ENCODE results near the gene CARMIL3. TPM values are rescaled to one million over a fixed set of nuclear protein-coding genes. Genes with fewer than 3 reads are reported as not detected.
"Not testable (repeated sequence)": the region's sequence is repeated elsewhere in the genome, so short reads cannot be mapped to it uniquely, and the experiment has no call there.

Gene CARMIL3
- polyA plus RNA-seq, 3 donors, result 0.10 to 0.56 (median 0.52) TPM

GRCh38 chr14:24036963-24037657 is 14.7 kb upstream of the CARMIL3 start:
- 34 to 49% (median 40%) methylated on average over 10 of the region's 10 CpGs for WGBS, 3 donors
- not testable (repeated sequence) for H3K27ac ChIP-seq (ENCODE audit: low read depth, low read length)

DNA sequence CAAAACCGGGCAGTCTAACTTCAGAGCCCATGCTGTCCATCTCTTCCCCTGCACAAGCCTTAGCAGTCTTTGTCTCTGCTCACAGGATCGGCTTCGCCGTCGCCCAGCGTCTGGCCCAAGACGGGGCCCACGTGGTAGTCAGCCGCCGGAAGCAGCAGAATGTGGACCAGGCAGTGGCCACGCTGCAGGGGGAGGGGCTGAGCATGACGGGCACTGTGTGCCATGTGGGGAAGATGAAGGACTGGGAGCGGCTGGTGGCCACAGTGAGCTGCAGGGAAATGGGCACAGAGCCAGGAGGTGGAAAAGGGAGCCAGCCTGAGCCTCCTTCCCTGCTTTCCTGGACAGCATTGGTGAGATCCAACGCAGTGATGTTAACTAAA is 14.2 kb upstream of the CARMIL3 start:
- no peak overlapping the region for H3K27ac ChIP-seq (ENCODE audit: low read depth, low read length)
- 69 to 83% (median 82%) methylated on average over 14 of the region's 14 CpGs for WGBS, 3 donors

DNA sequence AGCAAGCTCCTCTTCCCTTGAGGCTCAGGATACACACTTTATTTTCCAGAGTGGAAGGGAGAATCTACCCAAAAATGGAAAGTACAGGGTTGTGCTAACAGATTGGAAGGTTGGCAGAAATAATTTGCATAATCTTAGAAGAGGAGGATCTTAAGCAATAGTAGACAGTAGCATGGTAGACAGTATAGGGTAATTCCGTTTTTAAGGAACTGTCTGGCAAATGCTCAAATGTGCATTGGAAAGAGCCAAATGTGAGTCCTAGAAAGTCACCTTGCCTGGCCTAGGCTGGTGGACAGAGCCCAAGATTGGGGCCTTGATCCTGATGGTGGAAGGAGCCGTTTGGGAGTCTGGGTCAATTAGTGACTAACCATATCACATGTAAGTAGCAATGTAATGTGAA is 13.1 kb upstream of the CARMIL3 start:
- H3K27ac ChIP-seq (ENCODE audit: low read depth, low read length), result no peak overlapping the region
- WGBS, 3 donors, result 68 to 81% (median 77%) methylated on average over 2 of the region's 2 CpGs

DNA sequence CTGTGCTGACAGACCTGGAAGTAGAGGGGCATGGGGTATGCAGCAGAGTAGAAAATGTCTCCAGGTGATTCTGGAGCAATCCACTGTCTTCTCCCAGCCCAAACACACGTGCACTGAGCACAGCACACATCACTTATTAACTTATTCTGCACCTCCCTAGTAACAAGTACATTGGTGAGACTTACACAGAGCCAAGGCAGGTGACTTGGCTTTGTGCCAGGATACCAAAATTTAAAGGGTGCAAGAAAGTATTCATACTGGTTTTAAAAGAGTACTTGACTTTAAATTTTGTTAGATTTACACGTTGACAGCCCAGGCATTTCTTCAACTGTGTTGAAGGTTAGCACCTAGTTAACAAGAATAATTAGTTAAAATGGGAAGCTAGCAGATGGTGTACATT is 11.1 kb upstream of the CARMIL3 start:
- WGBS, 3 donors, result 40 to 61% (median 56%) methylated on average over 2 of the region's 2 CpGs
- no peak overlapping the region for H3K27ac ChIP-seq (ENCODE audit: low read depth, low read length)

DNA sequence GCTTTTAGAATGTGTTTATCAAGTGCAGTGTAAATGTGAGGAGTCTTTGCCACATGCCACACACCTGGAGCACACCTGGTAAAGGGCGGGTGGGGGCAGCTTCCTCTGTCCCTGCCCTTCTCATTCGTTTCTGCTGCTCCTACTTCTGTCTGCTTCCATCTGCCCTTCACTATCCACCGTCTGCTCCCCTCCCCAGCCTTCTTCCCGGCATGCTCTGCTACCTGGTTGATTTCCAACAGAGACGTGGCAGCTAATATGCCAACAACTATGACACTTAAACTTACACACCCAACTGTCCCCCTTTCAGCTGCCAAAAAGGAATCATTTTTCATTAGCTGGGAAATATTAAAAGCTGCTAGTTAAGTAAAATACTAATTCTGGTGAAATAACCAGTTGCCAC is 9.1 kb upstream of the CARMIL3 start:
- WGBS, 3 donors, result 25 to 51% (median 38%) methylated on average over 5 of the region's 5 CpGs
- no peak overlapping the region for H3K27ac ChIP-seq (ENCODE audit: low read depth, low read length)

DNA sequence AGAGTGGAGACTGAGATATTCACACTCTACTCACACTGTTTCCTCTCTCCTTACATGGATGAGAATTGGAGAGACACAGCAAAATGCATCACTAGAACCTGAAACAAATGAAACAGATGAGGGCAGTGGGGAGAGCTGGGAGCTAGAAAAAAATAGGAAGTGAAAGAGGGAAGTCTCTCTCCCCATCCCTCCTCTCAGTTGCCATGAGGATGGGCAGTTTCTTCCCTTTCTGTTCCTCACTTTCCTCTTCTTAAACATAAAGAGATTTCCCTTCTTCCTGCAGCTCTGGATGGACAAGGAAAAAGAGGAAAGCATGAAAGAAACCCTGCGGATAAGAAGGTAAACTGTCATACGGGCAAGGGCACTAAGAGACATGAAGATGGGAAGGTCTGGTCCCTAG is 2.8 kb upstream of the CARMIL3 start:
- 53 to 88% (median 82%) methylated on average over 2 of the region's 2 CpGs for WGBS, 3 donors

DNA sequence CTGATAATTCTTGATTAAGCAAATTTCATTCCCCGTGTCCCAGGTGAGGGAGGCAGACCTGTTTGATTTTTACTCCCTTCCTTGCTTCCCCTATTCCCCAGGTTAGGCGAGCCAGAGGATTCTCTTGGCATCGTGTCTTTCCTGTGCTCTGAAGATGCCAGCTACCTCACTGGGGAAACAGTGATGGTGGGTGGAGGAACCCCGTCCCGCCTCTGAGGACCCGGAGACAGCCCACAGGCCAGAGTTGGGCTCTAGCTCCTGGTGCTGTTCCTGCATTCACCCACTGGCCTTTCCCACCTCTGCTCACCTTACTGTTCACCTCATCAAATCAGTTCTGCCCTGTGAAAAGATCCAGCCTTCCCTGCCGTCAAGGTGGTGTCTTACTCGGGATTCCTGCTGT is 1.1 kb upstream of the CARMIL3 start:
- not testable (repeated sequence) for H3K27ac ChIP-seq (ENCODE audit: low read depth, low read length)
- 70 to 84% (median 73%) methylated on average over 8 of the region's 8 CpGs for WGBS, 3 donors

More for the DNA sequence above, 2.8 kb upstream of the CARMIL3 start:
- H3K27ac ChIP-seq (ENCODE audit: low read depth, low read length), result not testable (repeated sequence)

DNA sequence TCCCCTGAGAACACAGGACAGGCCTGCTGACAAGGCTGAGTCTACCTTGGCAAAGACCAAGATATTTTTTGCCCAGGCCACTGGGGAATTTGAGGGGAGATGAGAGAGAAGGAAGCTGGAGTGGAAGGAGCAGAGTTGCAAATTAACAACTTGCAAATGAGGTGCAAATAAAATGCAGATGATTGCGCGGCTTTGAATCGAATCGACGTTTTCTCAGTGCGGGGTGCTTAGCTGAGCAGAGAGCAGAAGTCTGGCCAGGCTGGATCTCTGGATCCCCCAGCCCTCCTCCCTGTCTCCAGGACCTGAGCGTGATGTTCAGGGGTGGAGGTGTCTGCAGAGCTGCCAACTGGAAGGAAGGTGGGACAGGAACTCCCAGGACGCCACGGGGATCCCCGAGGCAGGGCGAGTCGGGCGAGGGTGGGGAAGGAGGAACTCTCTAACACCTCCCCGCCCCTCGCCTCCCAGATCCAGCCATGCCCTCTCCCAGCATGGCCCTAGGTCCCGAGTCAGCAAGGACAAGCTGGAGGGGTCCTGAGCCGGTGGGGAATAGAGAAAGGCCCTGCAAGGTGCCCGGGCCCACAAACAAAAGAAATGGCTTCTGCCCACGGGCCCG is 527 bp upstream of the CARMIL3 start:
- WGBS, 3 donors, result 21 to 29% (median 26%) methylated on average over 20 of the region's 20 CpGs

GRCh38 chr14:24052656-24053547 is 1.1 kb downstream of the CARMIL3 start:
- 56 to 57% (median 56%) methylated on average over 20 of the region's 20 CpGs for WGBS, 3 donors
- no peak overlapping the region for H3K27ac ChIP-seq (ENCODE audit: low read depth, low read length)

More for the DNA sequence above, 527 bp upstream of the CARMIL3 start:
- no peak overlapping the region for H3K27ac ChIP-seq (ENCODE audit: low read depth, low read length)

DNA sequence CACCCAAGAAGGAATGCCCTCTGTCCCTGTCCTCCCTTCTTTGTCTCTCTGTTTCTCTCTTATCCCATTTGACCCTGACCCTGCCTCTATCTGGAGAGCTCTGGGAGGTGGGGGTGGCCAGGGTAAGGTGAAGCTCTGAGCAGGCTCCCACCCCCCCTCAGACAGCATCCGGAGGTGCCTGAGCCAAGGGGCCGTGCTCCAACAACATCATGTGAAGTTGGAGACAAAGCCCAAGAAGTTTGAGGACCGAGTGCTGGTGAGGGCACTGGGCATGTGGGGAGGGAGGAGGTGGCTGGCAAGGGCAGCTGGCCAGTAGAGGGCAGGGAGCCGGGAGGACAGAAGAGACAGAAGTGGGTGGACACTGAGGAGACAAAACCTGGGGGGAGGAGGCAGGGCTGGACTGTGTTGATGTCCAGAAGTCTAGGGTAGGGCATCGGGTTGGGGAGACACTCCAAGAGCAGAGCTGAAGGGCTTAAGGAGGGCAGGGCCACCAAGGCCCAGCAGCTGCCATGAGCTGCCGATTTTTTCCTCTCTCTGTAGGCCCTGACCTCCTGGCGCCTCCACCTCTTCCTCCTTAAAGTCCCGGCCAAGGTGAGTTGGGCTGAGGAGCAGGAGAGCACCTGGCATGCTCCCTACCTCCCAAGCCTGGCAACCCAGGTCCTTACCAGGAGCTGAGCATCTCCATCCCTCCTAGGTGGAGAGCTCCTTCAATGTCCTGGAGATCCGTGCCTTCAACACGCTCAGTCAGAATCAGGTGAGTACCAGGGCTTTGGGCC is 1.9 kb downstream of the CARMIL3 start:
- WGBS, 3 donors, result 82 to 86% (median 82%) methylated on average over 10 of the region's 10 CpGs
- H3K27ac ChIP-seq (ENCODE audit: low read depth, low read length), result no peak overlapping the region

- H3K27ac ChIP-seq (ENCODE audit: low read depth, low read length), result no peak overlapping the region
Observed at GRCh38 chr14:24054324-24054641, 2.5 kb downstream of the CARMIL3 start.

GRCh38 chr14:24054646-24055045 is 2.8 kb downstream of the CARMIL3 start:
- no peak overlapping the region for H3K27ac ChIP-seq (ENCODE audit: low read depth, low read length)
- WGBS, 3 donors, result 95 to 97% (median 96%) methylated on average over 9 of the region's 9 CpGs

More at GRCh38 chr14:24054324-24054641, 2.5 kb downstream of the CARMIL3 start:
- 78 to 95% (median 87%) methylated on average over 6 of the region's 6 CpGs for WGBS, 3 donors

DNA sequence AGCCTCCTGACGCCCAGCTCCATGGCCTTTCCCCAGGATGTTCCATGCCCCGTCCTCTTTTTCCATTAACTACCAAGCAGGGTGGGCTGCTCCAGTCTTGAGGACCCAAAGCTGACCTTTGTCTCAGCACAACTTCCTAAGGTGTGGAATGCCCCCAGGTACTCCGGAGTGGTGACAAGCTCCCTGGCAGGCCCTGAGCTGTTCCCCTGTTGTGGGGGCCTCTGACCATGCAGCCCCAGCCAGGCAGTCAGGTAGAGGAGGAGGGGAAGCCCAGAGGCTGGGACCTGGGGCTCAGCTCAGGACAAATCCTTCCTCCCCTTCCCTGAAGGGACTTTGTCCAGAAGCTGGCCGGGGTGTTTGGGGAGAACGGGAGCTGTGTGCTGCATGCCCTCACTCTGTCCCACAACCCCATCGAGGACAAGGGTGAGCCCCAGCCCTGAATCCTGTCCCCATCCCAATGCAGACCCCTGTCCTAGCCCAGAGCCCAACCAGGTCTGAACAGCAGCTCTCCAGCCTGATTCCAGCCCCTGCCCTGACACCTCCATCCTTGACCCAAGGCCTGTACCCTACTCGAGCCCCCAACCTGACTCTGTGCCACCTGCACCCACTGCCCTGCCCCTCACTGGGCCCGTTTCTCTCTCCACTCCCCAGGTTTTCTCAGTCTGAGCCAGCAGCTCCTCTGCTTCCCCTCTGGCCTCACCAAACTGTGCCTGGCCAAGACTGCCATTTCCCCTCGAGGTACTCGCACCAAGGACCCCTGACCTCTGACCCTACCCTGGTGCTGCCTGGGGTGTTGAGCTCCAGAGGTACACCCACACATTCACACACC is 4.4 kb downstream of the CARMIL3 start:
- WGBS, 3 donors, result 82 to 87% (median 85%) methylated on average over 8 to 10 of the region's 10 CpGs
- H3K27ac ChIP-seq (ENCODE audit: low read depth, low read length), result no peak overlapping the region

DNA sequence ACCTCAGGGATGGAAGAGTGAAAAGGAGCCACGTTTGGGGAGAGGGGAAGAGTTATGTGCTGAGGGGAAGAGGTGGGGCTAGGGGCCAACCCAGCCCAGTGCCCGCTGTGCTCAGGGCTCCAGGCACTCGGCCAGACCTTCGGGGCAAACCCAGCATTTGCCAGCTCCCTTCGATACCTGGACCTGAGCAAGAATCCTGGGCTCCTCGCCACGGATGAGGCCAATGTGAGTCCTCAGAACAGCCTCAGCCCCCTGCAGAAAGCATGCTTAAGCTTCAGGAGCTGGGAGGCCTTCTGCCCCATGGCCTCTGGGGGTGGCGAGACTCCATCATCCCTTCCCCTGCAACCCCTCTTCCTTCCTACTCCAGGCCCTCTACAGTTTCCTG is 5.0 kb downstream of the CARMIL3 start:
- H3K27ac ChIP-seq (ENCODE audit: low read depth, low read length), result no peak overlapping the region
- 67 to 74% (median 71%) methylated on average over 8 of the region's 8 CpGs for WGBS, 3 donors

DNA sequence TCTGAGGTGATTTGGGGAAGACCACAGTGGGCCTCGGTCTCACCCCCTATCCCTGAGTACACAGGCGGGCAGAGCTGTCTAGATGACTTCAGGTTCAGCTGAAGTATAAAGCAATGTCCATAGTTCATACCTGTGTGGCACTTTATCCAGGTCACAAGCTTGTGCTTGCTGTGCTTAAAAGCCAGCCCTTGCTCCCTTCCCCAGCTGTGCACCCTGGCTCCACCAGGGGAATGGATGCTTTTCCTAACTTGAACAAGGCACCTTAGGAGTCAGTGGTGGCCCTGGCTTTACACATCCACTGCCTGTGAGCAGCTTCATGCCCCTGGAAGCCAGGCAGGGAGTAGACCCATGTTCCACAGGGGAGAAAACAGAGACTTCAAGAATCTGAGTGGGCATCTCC is 5.5 kb downstream of the CARMIL3 start:
- H3K27ac ChIP-seq (ENCODE audit: low read depth, low read length), result no peak overlapping the region
- 68 to 88% (median 86%) methylated on average over 2 of the region's 2 CpGs for WGBS, 3 donors

GRCh38 chr14:24057867-24058259 is 6.1 kb downstream of the CARMIL3 start:
- WGBS, 3 donors, result 57 to 72% (median 62%) methylated on average over 13 to 14 of the region's 14 CpGs
- no peak overlapping the region for H3K27ac ChIP-seq (ENCODE audit: low read depth, low read length)

DNA sequence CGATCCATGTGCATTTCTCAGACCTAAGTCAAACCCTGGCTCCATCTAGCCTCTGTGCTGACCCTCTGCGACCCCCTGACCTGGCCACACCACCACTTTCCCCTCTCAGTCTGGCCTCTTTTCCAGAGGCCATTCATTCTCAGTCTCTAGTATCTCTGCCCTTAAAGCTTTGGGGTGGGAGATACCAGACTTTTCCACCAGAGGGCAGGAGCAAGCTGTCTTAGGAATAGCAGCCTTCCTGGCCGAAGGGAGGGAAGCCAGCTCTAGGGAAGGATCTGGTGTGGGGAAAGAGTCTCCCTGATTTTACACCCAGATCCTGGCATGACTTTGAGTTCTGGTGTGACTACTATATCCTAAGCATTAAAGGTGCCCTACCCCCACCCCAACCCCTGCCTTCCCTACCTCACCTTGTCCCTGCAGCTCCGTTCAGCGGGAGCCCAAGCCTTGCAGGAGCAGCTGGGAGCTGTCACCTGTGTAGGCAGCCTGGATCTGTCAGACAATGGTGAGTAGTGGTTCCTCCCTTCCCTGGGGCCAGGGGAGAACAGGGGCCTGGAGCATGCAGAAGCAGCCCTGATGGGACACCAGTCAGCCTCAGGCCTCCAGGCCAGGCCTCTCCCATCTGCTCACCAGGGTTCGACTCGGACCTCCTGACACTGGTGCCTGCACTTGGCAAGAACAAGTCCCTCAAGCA is 6.6 kb downstream of the CARMIL3 start:
- H3K27ac ChIP-seq (ENCODE audit: low read depth, low read length), result no peak overlapping the region
- WGBS, 3 donors, result 47 to 73% (median 47%) methylated on average over 7 of the region's 7 CpGs

Measured in adipose tissue (tissue), 3 donors.